ENCODE results near the gene PIK3CA.
"Not testable (repeated sequence)": the region's sequence is repeated elsewhere in the genome, so short reads cannot be mapped to it uniquely, and the experiment has no call there.

Gene PIK3CA

GRCh38 chr3:179264449-179264848 lies 116.3 kb downstream of the PIK3CA start:
- no peak for DNase-seq (ENCODE audit: low read depth)

- no peak for DNase-seq (ENCODE audit: low read depth)
Measured at GRCh38 chr3:179265092-179265491, 116.9 kb downstream of the PIK3CA start.

GRCh38 chr3:179265875-179266274 lies 117.7 kb downstream of the PIK3CA start:
- no peak for DNase-seq (ENCODE audit: low read depth)

- no peak for DNase-seq (ENCODE audit: low read depth)
Measured at GRCh38 chr3:179266701-179267211, 118.6 kb downstream of the PIK3CA start.

- DNase-seq (ENCODE audit: low read depth), result no peak
Measured at GRCh38 chr3:179268400-179269051, 120.4 kb downstream of the PIK3CA start.

GRCh38 chr3:179269152-179269707 lies 121.1 kb downstream of the PIK3CA start:
- DNase-seq (ENCODE audit: low read depth), result no peak

GRCh38 chr3:179272385-179272784 lies 124.2 kb downstream of the PIK3CA start:
- DNase-seq (ENCODE audit: low read depth), result no peak

GRCh38 chr3:179274434-179274833 lies 126.3 kb downstream of the PIK3CA start:
- DNase-seq (ENCODE audit: low read depth), result not testable (repeated sequence)

GRCh38 chr3:179276001-179276400 lies 127.8 kb downstream of the PIK3CA start:
- DNase-seq (ENCODE audit: low read depth), result no peak

GRCh38 chr3:179276743-179277142 lies 128.6 kb downstream of the PIK3CA start:
- DNase-seq (ENCODE audit: low read depth), result no peak

- no peak for DNase-seq (ENCODE audit: low read depth)
Measured at GRCh38 chr3:179278151-179278550, 130.0 kb downstream of the PIK3CA start.

- DNase-seq (ENCODE audit: low read depth), result no peak
Measured at GRCh38 chr3:179278932-179279693, 131.0 kb downstream of the PIK3CA start.

- DNase-seq (ENCODE audit: low read depth), result no peak
Measured at GRCh38 chr3:179279837-179280236, 131.7 kb downstream of the PIK3CA start.

GRCh38 chr3:179281825-179282224 lies 133.7 kb downstream of the PIK3CA start:
- DNase-seq (ENCODE audit: low read depth), result no peak

GRCh38 chr3:179286331-179286730 lies 138.2 kb downstream of the PIK3CA start:
- DNase-seq (ENCODE audit: low read depth), result no peak

- DNase-seq (ENCODE audit: low read depth), result no peak
Measured at GRCh38 chr3:179288845-179289244, 140.7 kb downstream of the PIK3CA start.

GRCh38 chr3:179289295-179289694 lies 141.1 kb downstream of the PIK3CA start:
- DNase-seq (ENCODE audit: low read depth), result no peak
